Aorta (tissue), 5 donors: ENCODE data around the gene KLRC2. TPM values are rescaled to one million over a fixed set of nuclear protein-coding genes. Genes with fewer than 3 reads are reported as not detected.
"Not testable (repeated sequence)": the region's sequence is repeated elsewhere in the genome, so short reads cannot be mapped to it uniquely, and the experiment has no call there.

ENCODE experiments used
- ATAC-seq: fragments of 200-7000 bp; cut with Tn5 transposase; one replicate; pipeline ENCODE4 v1.9.1; 2022; ENCODE audit warnings: moderate library complexity; ENCODE audit not compliant: low FRiP score
- DNase-seq, 2 donors: peaks; one replicate each; pipeline ENCODE4 v3.0.0-alpha.2; 2020
- H3K27ac ChIP-seq, 2 donors: one replicate each; pipeline ENCODE4 v1.5.1; 2013; ENCODE audit warnings: low read length in 2 of 2, mild to moderate bottlenecking in 2 of 2, moderate library complexity in 2 of 2, control low read depth in 1 of 2, inconsistent platforms in 1 of 2, low read depth in 1 of 2
- H3K27me3 ChIP-seq, 2 donors: one replicate each; pipeline ENCODE4 v1.6.1; 2013; ENCODE audit warnings: control low read depth in 1 of 2, low read length in 1 of 2, mild to moderate bottlenecking in 1 of 2, moderate library complexity in 1 of 2; ENCODE audit not compliant: insufficient read depth in 2 of 2, control insufficient read depth in 1 of 2
- H3K36me3 ChIP-seq, 2 donors: one replicate each; pipeline ENCODE4 v1.6.1; 2013; ENCODE audit warnings: control low read depth in 1 of 2, low read length in 1 of 2, mild to moderate bottlenecking in 1 of 2; ENCODE audit not compliant: insufficient read depth in 2 of 2, control insufficient read depth in 1 of 2
- H3K4me1 ChIP-seq, 2 donors: one replicate each; pipeline ENCODE4 v1.6.1; 2013; ENCODE audit warnings: low read length in 2 of 2, control low read depth in 1 of 2, mild to moderate bottlenecking in 1 of 2, moderate library complexity in 1 of 2; ENCODE audit not compliant: insufficient read depth in 2 of 2, control insufficient read depth in 1 of 2
- H3K4me3 ChIP-seq, 2 donors: one replicate each; pipeline ENCODE4 v1.5.1; 2013; ENCODE audit warnings: low read length in 2 of 2, control low read depth in 1 of 2, mild to moderate bottlenecking in 1 of 2
- H3K9me3 ChIP-seq: one replicate; pipeline ENCODE4 v1.6.1; 2013; ENCODE audit warnings: mild to moderate bottlenecking, low read length; ENCODE audit not compliant: control insufficient read depth
- WGBS, 2 donors: extraction: QIAGEN DNeasy Blood & Tissue Kit; methylation state at CpG; one replicate each; pipeline ENCODE4 v1.1.7; 2013; 5-methylcytosine and 5-hydroxymethylcytosine counted together
- intact Hi-C, 2 donors: fragments of 100-400 bp; cut with DNase I; formaldehyde crosslinking; loops; one replicate each; pipeline versions ENCODE4 v1.14.2 to v1.15.0; 2022
- polyA plus RNA-seq, 2 donors: library from polyadenylated mRNA; stranded (reverse); fragments of 200-250 nt; gene quantifications; one replicate each; pipeline ENCODE4 v1.2.3, GENCODE V29; 2013
- total RNA-seq, 2 donors: library from RNA; stranded (reverse); fragmentation: NEBNext Ultra II Directional; extraction: Animal tissue kit (Norgen Biotek cat#: 25700); gene quantifications; one replicate each; pipeline ENCODE4 v1.2.1, GENCODE V29; 2021
- donor health status: healthy with polysubstance abuse.
- donor health status: Bipolar disorder and iron deficiency.
- donor health status: DM: no; HTN: no; CAD: no.
- donor health status: DM: no; HTN: no; CAD: no.
- donor health status: DM: yes; HTN: yes; CAD: no.

KLRC2 gene
- total and polyA plus RNA-seq, 4 donors: 0.65 to 2.1 TPM; not detected in 2

- Histone ChIP-seq H3K9me3 (no peaks in the 10 kb centered on the region), H3K4me3 (no peak overlapping the region), H3K4me1 (no peaks in the 10 kb centered on the region), H3K27ac (no peak overlapping the region), H3K27me3 (no peaks in the 10 kb centered on the region), H3K36me3 (no peaks in the 10 kb centered on the region)
- DNase-seq (no peak), ATAC-seq (no peak)
- WGBS, 2 donors: 62 to 66% methylated on average over 9 of the region's 9 CpGs
- intact Hi-C loops: no loop called here
Measured at GRCh38 chr12:10388624-10389413, 47.0 kb downstream of the KLRC2 start.

- not testable (repeated sequence) for ATAC-seq
Measured at GRCh38 chr12:10387498-10387897, 48.3 kb downstream of the KLRC2 start.

GRCh38 chr12:10386857-10387256 lies 49.0 kb downstream of the KLRC2 start:
- DNase-seq (no peak), ATAC-seq (no peak)
- H3K27me3 ChIP-seq: no peaks in the 10 kb centered on the region
- no peaks in the 10 kb centered on the region for H3K9me3 ChIP-seq
- H3K36me3 ChIP-seq: no peaks in the 10 kb centered on the region
- 49 to 55% methylated on average over 1 of the region's 1 CpG for WGBS, 2 donors
- intact Hi-C loops: no loop called here
- H3K27ac ChIP-seq: no peak overlapping the region
- H3K4me3 ChIP-seq: no peak overlapping the region
- H3K4me1 ChIP-seq: no peaks in the 10 kb centered on the region

More at GRCh38 chr12:10387498-10387897, 48.3 kb downstream of the KLRC2 start:
- H3K9me3 ChIP-seq, H3K4me3 ChIP-seq, H3K4me1 ChIP-seq, H3K27ac ChIP-seq, intact Hi-C loops, H3K27me3 ChIP-seq, DNase-seq, H3K36me3 ChIP-seq: not testable (repeated sequence)
- WGBS, 2 donors: 90 to 94% methylated on average over 6 of the region's 6 CpGs

GRCh38 chr12:10385166-10385613 lies 50.6 kb downstream of the KLRC2 start:
- 46 to 58% methylated on average over 2 of the region's 2 CpGs for WGBS, 2 donors
- Histone ChIP-seq H3K4me1 (no peaks in the 10 kb centered on the region), H3K27ac (no peak overlapping the region), H3K27me3 (no peaks in the 10 kb centered on the region), H3K4me3 (no peak overlapping the region), H3K36me3 (no peaks in the 10 kb centered on the region), H3K9me3 (no peaks in the 10 kb centered on the region)
- DNase-seq: no peak
- ATAC-seq: no peak
- intact Hi-C loops: no loop called here

- ATAC-seq: no peak
- H3K4me3 ChIP-seq: no peak overlapping the region
- H3K9me3 ChIP-seq: no peaks in the 10 kb centered on the region
- no peaks in the 10 kb centered on the region for H3K4me1 ChIP-seq
- no peaks in the 10 kb centered on the region for H3K27me3 ChIP-seq
- 84 to 88% methylated on average over 3 of the region's 3 CpGs for WGBS, 2 donors
- H3K36me3 ChIP-seq: no peaks in the 10 kb centered on the region
- DNase-seq: no peak
- H3K27ac ChIP-seq: no peak overlapping the region
- intact Hi-C loops: no loop called here
Measured at GRCh38 chr12:10384191-10384590, 51.6 kb downstream of the KLRC2 start.

- no peak for DNase-seq
- H3K4me3 ChIP-seq: no peak overlapping the region
- H3K27ac ChIP-seq: no peak overlapping the region
- no peaks in the 10 kb centered on the region for H3K36me3 ChIP-seq
- H3K9me3 ChIP-seq: no peaks in the 10 kb centered on the region
- H3K4me1 ChIP-seq: no peaks in the 10 kb centered on the region
- no peak for ATAC-seq
- WGBS, 2 donors: 61 to 69% methylated on average over 4 of the region's 4 CpGs
- intact Hi-C loops: no loop called here
- no peaks in the 10 kb centered on the region for H3K27me3 ChIP-seq
Measured at GRCh38 chr12:10381928-10382628, 53.7 kb downstream of the KLRC2 start.

Other genes with a start within 250 kb of the KLRC2 start
- gene GABARAPL1, start 223.1 kb downstream of the KLRC2 start, total RNA-seq: 100 to 1,000 TPM; 103 to 111 TPM
- 10 to 100 TPM; 74.5 to 84.1 TPM for gene GABARAPL1, start 223.1 kb downstream of the KLRC2 start, polyA plus RNA-seq
- gene KLRD1, start 128.1 kb downstream of the KLRC2 start, total RNA-seq: 1 to 10 TPM; 4.4 to 6.5 TPM
- 1 to 10 TPM in 1 of 2 donors, under 1 TPM in 1; 0.18 to 1.8 TPM for gene KLRD1, start 128.1 kb downstream of the KLRC2 start, polyA plus RNA-seq
- gene KLRK1, start 46.0 kb downstream of the KLRC2 start, total RNA-seq: 1 to 10 TPM; 1.9 to 3.5 TPM
- gene KLRK1, start 46.0 kb downstream of the KLRC2 start, polyA plus RNA-seq: 1 to 10 TPM in 1 of 2 donors, under 1 TPM in 1; 0.59 to 1.5 TPM
- gene KLRC4, start 26.3 kb downstream of the KLRC2 start, total RNA-seq: under 1 TPM; 0.51 to 0.78 TPM
- under 1 TPM in 1 of 2 donors, not detected in 1; 0.56 TPM for gene KLRC4, start 26.3 kb downstream of the KLRC2 start, polyA plus RNA-seq
- not detected for gene KLRC3, start 15.4 kb downstream of the KLRC2 start, total RNA-seq
- not detected for gene KLRC3, start 15.4 kb downstream of the KLRC2 start, polyA plus RNA-seq
- gene KLRC1, start 17.4 kb upstream of the KLRC2 start, total RNA-seq: 1 to 10 TPM in 1 of 2 donors, not detected in 1; 1.0 TPM
- gene KLRC1, start 17.4 kb upstream of the KLRC2 start, polyA plus RNA-seq: not detected
- gene EIF2S3B, start 69.9 kb upstream of the KLRC2 start, total RNA-seq: under 1 TPM; 0.45 to 0.69 TPM
- 1 to 10 TPM in 1 of 2 donors, under 1 TPM in 1; 0.59 to 2.5 TPM for gene EIF2S3B, start 69.9 kb upstream of the KLRC2 start, polyA plus RNA-seq
- gene MAGOHB, start 177.6 kb upstream of the KLRC2 start, total RNA-seq: 10 to 100 TPM; 13.6 to 18.1 TPM
- gene MAGOHB, start 177.6 kb upstream of the KLRC2 start, polyA plus RNA-seq: 10 to 100 TPM; 16.4 to 27.4 TPM
- 1 to 10 TPM in 1 of 2 donors, under 1 TPM in 1; 0.36 to 1.2 TPM for gene STYK1, start 238.0 kb upstream of the KLRC2 start, total RNA-seq
- under 1 TPM; 0.18 to 0.38 TPM for gene STYK1, start 238.0 kb upstream of the KLRC2 start, polyA plus RNA-seq